Measurements from ENCODE around the gene CEP131.

The CEP131 gene

GRCh38 chr17:81197409-81197795, 25.4 kb downstream of the CEP131 start:
- no peak for DNase-seq

- no peak for DNase-seq
Observed at GRCh38 chr17:81196505-81197408, 26.0 kb downstream of the CEP131 start.

- DNase-seq: no peak
Observed at GRCh38 chr17:81195941-81196495, 26.7 kb downstream of the CEP131 start.

DNA sequence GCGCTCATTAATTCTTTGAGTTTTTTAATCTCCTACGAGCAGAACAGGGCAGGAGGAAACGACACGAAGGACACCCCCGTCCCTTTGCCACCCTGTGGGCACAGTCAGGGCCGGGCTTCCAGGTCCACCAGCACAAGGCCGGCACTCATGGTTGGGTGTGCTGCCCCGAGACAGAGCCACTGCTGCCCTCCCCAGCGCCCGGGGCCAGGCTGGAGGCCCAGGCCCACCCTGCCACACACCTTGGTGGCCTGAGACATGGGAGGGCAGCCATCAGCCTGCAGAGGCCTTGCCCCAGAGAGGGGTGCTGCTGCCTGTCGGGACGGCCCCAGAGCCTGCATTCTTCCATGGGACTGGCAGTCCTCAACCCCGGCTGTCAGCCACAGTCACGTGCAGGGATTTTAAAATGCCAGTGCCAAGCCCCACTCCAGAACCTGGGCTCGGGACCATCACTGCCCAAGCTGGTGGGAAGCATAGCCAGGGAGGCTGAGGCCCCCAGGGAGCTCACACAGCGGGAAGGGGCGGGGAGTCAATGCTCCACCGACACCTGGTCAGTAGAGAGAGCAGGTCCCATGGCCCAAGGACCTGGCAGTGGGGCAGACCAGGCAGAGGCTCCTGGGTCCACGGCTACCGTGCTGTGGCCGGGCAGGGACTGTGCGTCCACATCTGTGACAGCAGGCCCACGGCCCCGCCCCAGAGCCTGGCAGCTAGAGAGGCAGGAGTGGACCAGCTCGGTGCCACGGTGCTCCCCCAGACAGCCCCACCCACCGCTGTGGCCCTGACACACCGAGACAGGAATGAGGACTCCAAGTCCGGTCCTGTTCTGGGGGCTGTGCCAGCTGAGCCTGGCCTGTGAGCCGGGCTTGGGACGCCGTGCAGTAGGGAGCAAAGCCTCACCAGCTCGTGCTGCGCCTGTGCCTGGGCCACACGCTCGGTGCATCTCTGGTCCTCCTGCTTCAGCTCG, 27.5 kb downstream of the CEP131 start:
- DNase-seq: no peak

DNA sequence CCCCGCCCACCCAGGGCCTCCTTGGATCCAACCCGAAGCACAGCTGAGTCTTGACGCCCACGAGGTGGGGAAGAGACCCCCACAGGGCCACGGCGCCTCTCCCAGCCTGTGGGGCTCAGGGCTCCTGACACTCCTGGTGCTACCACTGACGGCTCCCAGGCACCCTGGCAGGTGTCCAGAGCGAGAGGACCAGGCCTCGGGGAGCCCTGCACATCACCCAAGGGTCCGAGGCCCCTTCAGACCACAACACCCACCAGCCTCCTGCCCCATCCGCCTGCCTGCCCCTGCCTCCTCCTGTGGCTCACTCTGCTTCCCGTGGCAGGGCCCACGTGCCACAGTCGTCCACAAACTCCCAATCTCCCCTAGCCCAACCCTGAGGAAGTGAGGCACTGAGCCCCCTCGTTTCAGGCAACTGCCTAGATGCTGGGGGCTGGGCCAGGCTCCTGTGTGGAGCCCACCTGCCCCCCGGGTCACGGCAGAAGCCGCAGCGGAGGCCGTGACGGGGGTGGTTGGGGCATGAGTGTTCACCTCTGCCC, 28.5 kb downstream of the CEP131 start:
- DNase-seq: no peak

- DNase-seq: no peak
Observed at GRCh38 chr17:81193470-81194224, 29.1 kb downstream of the CEP131 start.

- DNase-seq: no peak
Observed at GRCh38 chr17:81193051-81193410, 29.7 kb downstream of the CEP131 start.

GRCh38 chr17:81192386-81193050, 30.2 kb downstream of the CEP131 start:
- DNase-seq: no peak

- no peak for DNase-seq
Observed at GRCh38 chr17:81191646-81192045, 31.1 kb downstream of the CEP131 start.

DNA sequence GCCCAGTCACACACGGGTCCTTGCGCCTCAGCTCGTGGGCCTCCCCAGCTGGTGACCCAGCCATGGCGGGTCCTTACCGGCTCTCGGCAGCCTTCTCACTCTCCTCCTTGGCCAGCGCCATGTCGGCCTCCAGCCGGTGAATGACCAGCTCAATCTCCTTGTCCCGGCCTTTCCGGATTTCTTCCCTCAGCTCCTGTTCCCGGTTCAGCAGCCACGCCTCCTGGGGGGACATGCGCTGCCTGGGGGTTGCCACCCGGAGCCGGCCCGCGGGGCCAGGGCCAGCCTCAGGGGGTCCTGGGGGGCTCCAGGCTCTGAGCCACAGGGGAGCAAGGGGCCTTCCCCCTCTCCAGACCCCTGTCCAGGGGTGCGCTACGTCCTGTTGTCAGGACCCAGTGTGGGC, 31.6 kb downstream of the CEP131 start:
- no peak for DNase-seq

DNA sequence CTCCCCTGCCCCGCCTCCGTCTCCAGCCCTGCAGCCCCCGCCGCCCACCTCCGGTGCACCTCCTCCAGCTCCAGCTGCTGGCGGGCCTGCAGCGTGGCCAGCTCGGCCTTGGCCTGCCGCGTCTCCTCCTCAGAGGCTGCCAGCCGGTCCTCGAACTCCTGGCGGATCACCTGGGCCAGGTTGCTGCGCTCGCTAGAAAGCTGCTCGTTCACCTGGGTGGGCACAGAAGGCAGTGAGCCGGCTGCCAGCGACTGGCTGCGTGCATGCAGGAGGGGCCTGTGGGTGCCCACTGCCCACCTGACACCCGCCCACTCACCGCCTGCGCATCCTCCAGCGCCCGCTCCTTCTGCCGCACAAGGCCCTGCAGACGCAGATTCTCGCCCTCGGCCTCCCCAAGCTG, 32.2 kb downstream of the CEP131 start:
- no peak for DNase-seq

- DNase-seq: no peak
Observed at GRCh38 chr17:81189670-81190530, 32.9 kb downstream of the CEP131 start.

DNA sequence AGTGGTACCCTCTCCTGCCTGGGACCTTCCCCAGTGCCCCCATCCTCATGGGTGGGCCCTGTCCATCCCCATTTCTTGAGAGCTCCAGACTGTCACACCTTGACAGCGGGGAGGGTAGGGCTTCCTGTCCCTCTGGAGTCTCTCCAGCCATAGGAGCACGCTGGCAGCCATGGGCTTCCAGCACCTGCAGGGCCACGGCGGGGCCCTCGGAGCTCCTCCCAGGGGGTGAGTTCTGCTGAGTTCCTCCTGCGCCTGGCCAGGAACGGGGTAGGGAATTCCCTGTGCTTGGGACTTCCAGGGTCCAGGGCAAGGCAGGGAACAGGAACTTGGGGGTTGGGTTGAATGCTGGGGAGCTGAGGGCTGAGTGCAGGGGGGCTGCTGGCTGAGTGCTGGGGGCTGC, 33.7 kb downstream of the CEP131 start:
- DNase-seq: no peak

- no peak for DNase-seq
Observed at GRCh38 chr17:81188491-81188840, 34.3 kb downstream of the CEP131 start.

DNA sequence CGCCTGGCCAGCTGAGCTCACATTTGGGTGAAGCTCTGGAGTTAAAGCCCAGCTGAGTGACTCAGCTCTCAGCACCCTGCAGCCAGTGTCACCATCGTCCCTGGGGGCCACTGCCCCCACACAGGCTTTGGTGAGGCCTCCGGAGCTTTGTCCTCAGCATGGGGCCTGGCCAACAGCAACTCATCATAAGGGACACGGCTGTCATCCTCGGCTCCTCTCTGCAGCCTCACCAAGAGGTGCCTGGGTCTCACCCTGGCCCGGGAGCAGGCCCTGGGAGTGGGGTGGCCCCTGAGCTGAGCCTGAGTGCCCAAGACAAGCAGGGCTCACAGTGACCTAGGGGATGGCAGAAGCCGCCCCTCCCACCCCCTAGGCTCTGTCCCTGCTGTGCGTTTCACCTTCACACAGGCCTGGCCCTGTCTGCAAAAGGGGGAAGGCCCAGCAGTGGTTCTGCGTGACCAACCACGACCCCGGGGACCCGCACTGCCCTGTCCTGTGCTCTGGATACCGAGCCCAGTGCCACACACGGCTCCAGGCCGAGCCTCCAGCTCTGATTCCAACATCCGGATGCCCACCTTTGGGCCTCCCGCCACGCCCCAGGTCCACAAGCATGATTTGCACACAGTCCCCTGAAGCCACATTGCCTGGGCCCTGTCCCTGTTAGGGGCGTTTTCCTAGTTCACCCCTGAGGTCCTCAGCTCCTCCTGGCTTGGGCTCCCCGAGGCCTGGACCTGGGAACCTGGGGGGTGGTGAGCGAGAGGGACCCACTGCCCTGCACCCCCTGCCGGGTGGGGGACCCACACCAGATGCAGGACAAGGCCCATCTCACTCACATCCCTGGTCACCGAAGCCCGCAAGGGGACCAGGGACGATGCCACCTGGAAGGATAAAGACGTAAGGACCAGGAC, 34.9 kb downstream of the CEP131 start:
- no peak for DNase-seq

DNA sequence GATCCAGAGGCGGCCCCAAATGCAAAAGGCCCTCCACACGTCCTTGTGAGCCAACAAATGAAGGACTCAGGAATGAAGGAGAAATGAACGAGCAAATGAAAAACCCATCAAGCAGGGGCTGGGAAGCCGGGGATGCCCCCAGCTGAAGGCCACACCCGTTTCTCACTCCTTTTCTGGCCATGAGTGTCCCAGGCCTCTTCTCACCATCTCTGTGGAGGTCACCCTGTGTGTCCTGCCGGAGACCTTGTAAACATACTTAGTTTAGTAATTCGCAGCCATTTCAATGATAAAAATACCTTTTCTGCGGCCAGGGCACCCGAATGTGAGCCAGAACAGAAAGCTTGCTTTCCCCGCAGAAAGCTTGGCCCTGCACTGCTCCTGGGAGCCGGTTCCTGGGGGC, 35.6 kb downstream of the CEP131 start:
- DNase-seq: no peak

- DNase-seq: no peak
Observed at GRCh38 chr17:81186203-81186602, 36.6 kb downstream of the CEP131 start.

- no peak for DNase-seq
Observed at GRCh38 chr17:81184555-81184954, 38.2 kb downstream of the CEP131 start.

- no peak for DNase-seq
Observed at GRCh38 chr17:81183807-81184206, 39.0 kb downstream of the CEP131 start.

DNA sequence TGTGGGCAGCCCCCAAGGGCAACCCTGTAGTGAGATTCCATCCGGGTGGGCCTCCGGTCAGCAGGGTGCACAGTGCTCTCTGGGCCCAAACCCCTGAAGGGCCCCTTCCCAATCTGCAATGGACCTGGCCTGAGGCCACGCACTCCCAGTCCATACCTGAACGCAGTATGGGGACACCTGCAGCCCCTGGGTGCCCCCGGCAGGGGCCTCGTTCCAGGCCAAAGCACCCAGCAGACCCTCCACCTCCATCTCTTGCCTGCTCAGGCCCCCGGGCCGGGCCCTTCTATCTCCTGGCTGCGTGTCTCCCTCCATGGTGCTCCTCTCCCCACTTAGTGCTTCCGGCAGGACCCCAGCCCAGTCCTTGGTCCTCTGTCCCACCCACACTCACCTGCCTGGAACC, 39.4 kb downstream of the CEP131 start:
- no peak for DNase-seq
